Endothelial cell (in vitro differentiated cells): ENCODE measurements around the gene TOM1L2. TPM values are rescaled to one million over a fixed set of nuclear protein-coding genes. Genes with fewer than 3 reads are reported as not detected.
"Not testable (repeated sequence)": the region's sequence is repeated elsewhere in the genome, so short reads cannot be mapped to it uniquely, and the experiment has no call there.

ENCODE experiments used
- DNase-seq: peaks from one replicate; pipeline ENCODE4 v3.0.0; 2021; ENCODE audit warnings: low spot score
- H3K27ac Mint-ChIP-seq: one replicate; pipeline ENCODE4 v1.8.0; 2021; ENCODE audit warnings: mixed read lengths, inconsistent platforms; ENCODE audit not compliant: unreplicated experiment
- H3K27me3 Mint-ChIP-seq: one replicate; pipeline ENCODE4 v1.8.0; 2021; ENCODE audit warnings: mild to moderate bottlenecking, moderate library complexity, mixed read lengths, inconsistent platforms; ENCODE audit not compliant: unreplicated experiment
- H3K36me3 Mint-ChIP-seq: one replicate; pipeline ENCODE4 v1.8.0; 2021; ENCODE audit warnings: mild to moderate bottlenecking, low read depth, mixed read lengths, inconsistent platforms; ENCODE audit not compliant: unreplicated experiment
- H3K4me1 Mint-ChIP-seq: one replicate; pipeline ENCODE4 v1.8.0; 2021; ENCODE audit warnings: mild to moderate bottlenecking, mixed read lengths, inconsistent platforms; ENCODE audit not compliant: unreplicated experiment
- H3K4me3 Mint-ChIP-seq: one replicate; pipeline ENCODE4 v1.8.0; 2021; ENCODE audit warnings: mild to moderate bottlenecking, mixed read lengths, inconsistent platforms; ENCODE audit not compliant: unreplicated experiment
- H3K9me3 Mint-ChIP-seq: one replicate; pipeline ENCODE4 v1.8.0; 2021; ENCODE audit warnings: mixed read lengths, inconsistent platforms; ENCODE audit not compliant: unreplicated experiment
- CTCF ChIP-seq: fragments of 200-600 bp; sonication (generic); IDR thresholded peaks from one replicate; pipeline ENCODE4 v1.5.0; 2021; ENCODE audit warnings: antibody characterized with exemption; ENCODE audit not compliant: unreplicated experiment
- total RNA-seq: library from RNA; stranded (reverse); fragmentation: NEBNext Ultra II Directional; extraction: Animal tissue kit (Norgen Biotek cat#: 25700); gene quantifications from one replicate; pipeline ENCODE4 v1.2.1, GENCODE V29; 2021; ENCODE audit not compliant: unreplicated experiment

TOM1L2 gene
- total RNA-seq, 1 donor from 2014 or later, result 26.9 TPM

DNA sequence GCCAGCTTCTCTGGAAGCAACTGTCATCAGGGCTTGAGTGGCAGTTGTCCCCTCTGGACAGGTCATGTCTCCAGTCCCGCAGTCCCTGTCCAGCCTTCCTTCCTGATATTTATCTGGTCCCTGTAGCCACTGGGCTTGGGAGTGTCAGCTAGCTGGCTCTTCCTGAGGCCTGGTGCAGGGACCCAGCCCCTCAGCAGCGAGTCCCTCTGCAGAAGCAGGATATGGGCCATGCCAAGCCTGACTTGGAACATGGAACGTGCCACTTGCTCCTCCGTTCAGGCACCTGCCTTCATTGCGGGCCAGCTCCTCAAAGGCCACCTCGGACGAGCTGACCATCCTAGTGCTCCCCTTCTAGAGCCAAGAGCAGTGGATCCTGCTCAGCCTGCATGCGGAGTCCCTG, 26.7 kb upstream of the TOM1L2 start:
- H3K27me3 Mint-ChIP-seq, result peaks cover 7% of the 10 kb centered on the region
- peaks cover 4% of the 10 kb centered on the region for H3K36me3 Mint-ChIP-seq
- TF ChIP-seq CTCF, result no peak
- DNase-seq, result no peak
- H3K9me3 Mint-ChIP-seq, result no peaks in the 10 kb centered on the region
- H3K4me3 Mint-ChIP-seq, result no peak overlapping the region
- peaks cover 3% of the 10 kb centered on the region for H3K4me1 Mint-ChIP-seq
- no peak overlapping the region for H3K27ac Mint-ChIP-seq

- H3K36me3 Mint-ChIP-seq, DNase-seq, H3K4me3 Mint-ChIP-seq, H3K9me3 Mint-ChIP-seq, H3K27ac Mint-ChIP-seq, H3K4me1 Mint-ChIP-seq, H3K27me3 Mint-ChIP-seq: not testable (repeated sequence)
Observed at GRCh38 chr17:17995887-17996286, 23.7 kb upstream of the TOM1L2 start.

GRCh38 chr17:17994271-17995069, 22.3 kb upstream of the TOM1L2 start:
- no peak overlapping the region for H3K27ac Mint-ChIP-seq
- no peak overlapping the region for H3K4me3 Mint-ChIP-seq

GRCh38 chr17:17993852-17994251, 21.7 kb upstream of the TOM1L2 start:
- H3K4me1 Mint-ChIP-seq, result no peaks in the 10 kb centered on the region
- H3K9me3 Mint-ChIP-seq, result no peaks in the 10 kb centered on the region
- H3K27ac Mint-ChIP-seq, result no peak overlapping the region
- H3K4me3 Mint-ChIP-seq, result no peak overlapping the region
- no peak for DNase-seq
- H3K36me3 Mint-ChIP-seq, result peaks cover 4% of the 10 kb centered on the region
- peaks cover 8% of the 10 kb centered on the region for H3K27me3 Mint-ChIP-seq
- no peak for TF ChIP-seq CTCF

More at GRCh38 chr17:17994271-17995069, 22.3 kb upstream of the TOM1L2 start:
- Mint-ChIP-seq H3K4me1 (no peaks in the 10 kb centered on the region), H3K36me3 (peaks cover 4% of the 10 kb centered on the region), H3K9me3 (no peaks in the 10 kb centered on the region), H3K27me3 (peaks cover 8% of the 10 kb centered on the region)
- peak; percentile 58 for DNase-seq
- no peak for TF ChIP-seq CTCF

DNA sequence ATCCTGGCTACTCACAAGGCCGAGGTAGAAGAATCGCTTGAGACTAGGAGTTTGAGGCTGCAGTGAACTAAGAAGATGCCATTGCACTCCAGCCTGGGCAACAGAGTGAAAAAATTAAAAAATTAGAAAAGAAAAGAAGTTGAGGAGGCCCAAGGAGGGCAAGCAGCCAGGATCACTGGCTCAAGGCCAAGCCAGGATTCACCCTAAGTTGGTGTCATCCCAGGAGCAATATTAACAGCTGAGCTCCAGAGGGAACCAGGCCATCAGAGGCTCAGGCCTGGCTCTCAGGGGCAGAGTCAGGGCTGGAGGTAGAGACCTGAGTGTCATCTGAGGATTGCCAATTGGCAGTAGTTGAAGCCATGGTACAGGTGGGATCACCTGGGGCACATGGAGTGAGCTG, 21.2 kb upstream of the TOM1L2 start:
- Mint-ChIP-seq H3K36me3 (peaks cover 4% of the 10 kb centered on the region), H3K4me3 (no peak overlapping the region), H3K27ac (no peak overlapping the region)

More for the DNA sequence above, 21.2 kb upstream of the TOM1L2 start:
- no peaks in the 10 kb centered on the region for H3K9me3 Mint-ChIP-seq
- DNase-seq, result no peak
- H3K27me3 Mint-ChIP-seq, result peaks cover 8% of the 10 kb centered on the region
- H3K4me1 Mint-ChIP-seq, result no peaks in the 10 kb centered on the region
- TF ChIP-seq CTCF, result no peak
